Right atrium auricular region (tissue), 2 donors: Measurements from ENCODE around the gene MESP1. TPM values are rescaled to one million over a fixed set of nuclear protein-coding genes. Genes with fewer than 3 reads are reported as not detected.

ENCODE experiments used
- DNase-seq: peaks from one replicate; pipeline ENCODE4 v3.0.0-alpha.2; 2019; ENCODE audit warnings: low spot score
- H3K27ac ChIP-seq, 2 donors: fragments of 200-600 bp; sonication (generic); 1 replicate in 1 of 2; 2 replicates in 1 of 2; pipeline ENCODE4 v1.5.1; 2016 to 2019
- H3K27me3 ChIP-seq, 2 donors: fragments of 200-600 bp; sonication (generic); one replicate each; pipeline versions ENCODE4 v1.5.1 to v1.6.0; 2017 to 2019
- H3K36me3 ChIP-seq: fragments of 200-600 bp; sonication (generic); one replicate; pipeline ENCODE4 v1.5.1; 2016
- H3K4me1 ChIP-seq, 2 donors: fragments of 200-600 bp; sonication (generic); one replicate each; pipeline versions ENCODE4 v1.5.1 to v1.6.0; 2017 to 2019
- H3K4me3 ChIP-seq, 2 donors: fragments of 200-600 bp; sonication (generic); 1 replicate in 1 of 2; 2 replicates in 1 of 2; pipeline ENCODE4 v1.5.1; 2017 to 2019; ENCODE audit warnings: mild to moderate bottlenecking in 1 of 2, moderate library complexity in 1 of 2
- H3K9me3 ChIP-seq, 2 donors: fragments of 200-600 bp; sonication (generic); one replicate each; pipeline ENCODE4 v1.5.1; 2019
- CTCF ChIP-seq, 2 donors: fragments of 200-600 bp; sonication (generic); IDR thresholded peaks; one replicate each; pipeline ENCODE4 v1.5.1; 2019; ENCODE audit warnings: antibody characterized with exemption in 2 of 2
- total RNA-seq, 2 donors: library from RNA; depleted of rRNA; stranded (reverse); fragments of >200 nt; gene quantifications; one replicate each; pipeline ENCODE4 v1.1.0, GENCODE V29; 2016

The MESP1 gene
- 1 to 10 TPM; 2.3 to 2.4 TPM for total RNA-seq

GRCh38 chr15:89750560-89751542 is at the start of gene MESP1:
TSS of gene MESP1 (minus strand) at chr15:89751249. CDS start at chr15:89751231, 18 bp downstream.
- Histone ChIP-seq H3K9me3 (no peaks in the 10 kb centered on the region), H3K4me3 (peak within 1 kb of the TSS; percentile 49 to 65), H3K27ac (peak within 1 kb of the TSS; percentile 49 to 65), H3K36me3 (no peaks in the 10 kb centered on the region), H3K4me1 (peaks cover 0 to 14% of the 10 kb centered on the region in 2 donors), H3K27me3 (no peaks in the 10 kb centered on the region)
- DNase-seq: peak; percentile 85
- TF ChIP-seq CTCF (IDR thresholded peaks at IDR 0.05): peak; percentile 56 to 78

- Histone ChIP-seq H3K4me1 (no peaks in the 10 kb centered on the region), H3K9me3 (no peaks in the 10 kb centered on the region), H3K36me3 (no peaks in the 10 kb centered on the region), H3K4me3 (no peak overlapping the region), H3K27me3 (no peaks in the 10 kb centered on the region), H3K27ac (no peak overlapping the region)
- no peak for TF ChIP-seq CTCF (IDR thresholded peaks at IDR 0.05)
- DNase-seq: no peak
Observed at GRCh38 chr15:89799918-89800498, 49.0 kb upstream of the MESP1 start.

- Histone ChIP-seq H3K27ac (no peak overlapping the region), H3K9me3 (no peaks in the 10 kb centered on the region), H3K36me3 (no peaks in the 10 kb centered on the region), H3K4me3 (no peak overlapping the region), H3K27me3 (no peaks in the 10 kb centered on the region), H3K4me1 (no peaks in the 10 kb centered on the region)
- no peak for TF ChIP-seq CTCF (IDR thresholded peaks at IDR 0.05)
- no peak for DNase-seq
Observed at GRCh38 chr15:89799011-89799911, 48.2 kb upstream of the MESP1 start.

- H3K27ac ChIP-seq: no peak overlapping the region
- no peak for TF ChIP-seq CTCF (IDR thresholded peaks at IDR 0.05)
- no peak for DNase-seq
- no peaks in the 10 kb centered on the region for H3K27me3 ChIP-seq
- H3K36me3 ChIP-seq: no peaks in the 10 kb centered on the region
- no peaks in the 10 kb centered on the region for H3K9me3 ChIP-seq
- no peaks in the 10 kb centered on the region for H3K4me1 ChIP-seq
- no peak overlapping the region for H3K4me3 ChIP-seq
Observed at GRCh38 chr15:89797678-89798201, 46.7 kb upstream of the MESP1 start.

- TF ChIP-seq CTCF (IDR thresholded peaks at IDR 0.05): no peak
- no peak overlapping the region for H3K4me3 ChIP-seq
- H3K4me1 ChIP-seq: no peaks in the 10 kb centered on the region
- H3K27ac ChIP-seq: no peak overlapping the region
- no peaks in the 10 kb centered on the region for H3K9me3 ChIP-seq
- no peaks in the 10 kb centered on the region for H3K36me3 ChIP-seq
- no peak for DNase-seq
- no peaks in the 10 kb centered on the region for H3K27me3 ChIP-seq
Observed at GRCh38 chr15:89795996-89796395, 44.9 kb upstream of the MESP1 start.
